SH-SY5Y (cell line): ENCODE data around the gene SF3A2.

Experiments used
- GATA2 ChIP-seq: IDR thresholded peaks from 2 replicates; pipeline ENCODE4 v1.6.1; 2011; ENCODE audit warnings: mild to moderate bottlenecking, low read depth, low read length
- GATA3 ChIP-seq: IDR thresholded peaks from 2 replicates; pipeline ENCODE4 v1.6.1; 2011; ENCODE audit warnings: low read depth, mild to moderate bottlenecking, low read length, moderate library complexity

DNA sequence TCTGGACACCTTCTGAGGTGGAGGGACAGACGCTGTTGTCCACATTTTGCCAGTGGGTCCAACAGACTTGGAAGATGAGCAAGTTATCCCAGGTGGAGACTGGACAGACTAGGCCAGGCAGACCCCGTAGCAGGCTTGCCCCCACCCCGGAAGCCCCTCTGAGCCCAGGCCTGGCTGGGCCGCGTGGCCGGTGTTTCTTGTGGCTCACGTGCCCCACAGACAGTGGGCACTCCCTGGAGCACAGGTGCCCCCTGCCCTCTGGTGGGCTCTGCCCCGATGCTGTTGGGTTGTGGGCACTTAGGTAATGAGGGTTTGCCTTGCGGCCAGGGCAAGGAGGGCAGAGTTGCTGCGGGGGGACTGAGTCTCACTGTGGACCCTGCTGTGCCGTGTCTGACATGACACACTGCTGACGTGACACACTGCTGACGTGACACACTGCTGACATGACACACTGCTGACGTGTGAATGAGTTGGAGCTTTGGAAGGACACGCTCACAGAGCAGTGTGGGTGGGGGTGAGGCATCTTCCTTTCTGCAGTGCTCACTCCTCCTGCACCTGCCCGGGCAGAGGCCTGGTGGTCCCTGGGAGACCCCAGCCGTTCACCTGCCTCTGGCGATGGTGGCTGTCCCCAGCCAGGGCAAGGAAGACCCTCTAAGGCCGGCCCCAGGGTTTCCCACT lies 47.8 kb upstream of the SF3A2 start:
- TF ChIP-seq GATA2 (no peak), GATA3 (no peak)
